Measurements from ENCODE around the gene ZNF185. TPM values are rescaled to one million over a fixed set of nuclear protein-coding genes. Genes with fewer than 3 reads are reported as not detected.

The ZNF185 gene
- polyA plus RNA-seq, 1 donor from 2014 or later = 2.8 TPM

- Histone ChIP-seq H3K9me2 (ENCODE audit: insufficient read depth, low read length) (no peaks in the 10 kb centered on the region), H3K27ac (ENCODE audit: low read length) (no peak overlapping the region), H3K36me3 (ENCODE audit: insufficient read depth, low read length) (no peaks in the 10 kb centered on the region), H4K20me1 (ENCODE audit: insufficient read depth) (no peaks in the 10 kb centered on the region), H3F3A (ENCODE audit: insufficient read depth, low read length, poor library complexity, severe bottlenecking) (no peaks in the 10 kb centered on the region), H2AFZ (ENCODE audit: low read depth, low read length) (no peak overlapping the region), H3K9me3 (ENCODE audit: low read length) (no peaks in the 10 kb centered on the region), H3K4me3 (ENCODE audit: low read length) (no peak overlapping the region), H3K79me2 (replicated peaks; ENCODE audit: insufficient read depth, low read length) (no peaks in the 10 kb centered on the region), H3K4me2 (ENCODE audit: low read length) (no peak overlapping the region), H3K27me3 (ENCODE audit: insufficient read depth, low read depth, low read length) (no peaks in the 10 kb centered on the region), H3K9ac (ENCODE audit: low read length) (no peak overlapping the region)
- TF ChIP-seq MXI1 (conservative IDR thresholded peaks at IDR 0.05; ENCODE audit: poor library complexity, severe bottlenecking) = no peak
- TF ChIP-seq EP300 (conservative IDR thresholded peaks at IDR 0.05; ENCODE audit: poor library complexity, severe bottlenecking) = no peak
- TF ChIP-seq REST (IDR thresholded peaks at IDR 0.05; ENCODE audit: borderline replicate concordance) = no peak
- no peak for TF ChIP-seq RAD21 (conservative IDR thresholded peaks at IDR 0.05)
- TF ChIP-seq EZH2 (IDR thresholded peaks at IDR 0.05; ENCODE audit: borderline replicate concordance, insufficient read depth, low read length, poor library complexity, severe bottlenecking) = no peak
- no peak for TF ChIP-seq SMC3 (conservative IDR thresholded peaks at IDR 0.05; ENCODE audit: poor library complexity)
- no peak for TF ChIP-seq TAF1 (IDR thresholded peaks at IDR 0.05; ENCODE audit: low read depth)
- TF ChIP-seq CTCF (IDR thresholded peaks at IDR 0.05; ENCODE audit: poor library complexity, severe bottlenecking) = no peak
- no peak for TF ChIP-seq POLR2AphosphoS5 (IDR thresholded peaks at IDR 0.05)
Measured at GRCh38 chrX:152896450-152896849, 1.4 kb upstream of the ZNF185 start.

GRCh38 chrX:152898442-152898841, 575 bp downstream of the ZNF185 start:
- no peaks in the 10 kb centered on the region for H3K27me3 ChIP-seq (ENCODE audit: insufficient read depth, low read depth, low read length)

More at GRCh38 chrX:152898442-152898841, 575 bp downstream of the ZNF185 start:
- no peaks in the 10 kb centered on the region for H3K79me2 ChIP-seq (replicated peaks; ENCODE audit: insufficient read depth, low read length)
- no peak overlapping the region for H3K9ac ChIP-seq (ENCODE audit: low read length)
- TF ChIP-seq EZH2 (IDR thresholded peaks at IDR 0.05; ENCODE audit: borderline replicate concordance, insufficient read depth, low read length, poor library complexity, severe bottlenecking) (no peak), TAF1 (IDR thresholded peaks at IDR 0.05; ENCODE audit: low read depth) (no peak), POLR2AphosphoS5 (IDR thresholded peaks at IDR 0.05) (no peak), EP300 (conservative IDR thresholded peaks at IDR 0.05; ENCODE audit: poor library complexity, severe bottlenecking) (no peak), SMC3 (conservative IDR thresholded peaks at IDR 0.05; ENCODE audit: poor library complexity) (no peak), REST (IDR thresholded peaks at IDR 0.05; ENCODE audit: borderline replicate concordance) (no peak), MXI1 (conservative IDR thresholded peaks at IDR 0.05; ENCODE audit: poor library complexity, severe bottlenecking) (no peak), CTCF (IDR thresholded peaks at IDR 0.05; ENCODE audit: poor library complexity, severe bottlenecking) (no peak), RAD21 (conservative IDR thresholded peaks at IDR 0.05) (no peak)
- no peak overlapping the region for H2AFZ ChIP-seq (ENCODE audit: low read depth, low read length)
- H3F3A ChIP-seq (ENCODE audit: insufficient read depth, low read length, poor library complexity, severe bottlenecking) = no peaks in the 10 kb centered on the region
- H3K9me3 ChIP-seq (ENCODE audit: low read length) = no peaks in the 10 kb centered on the region
- no peak overlapping the region for H3K27ac ChIP-seq (ENCODE audit: low read length)
- no peaks in the 10 kb centered on the region for H3K36me3 ChIP-seq (ENCODE audit: insufficient read depth, low read length)
- no peak overlapping the region for H3K4me3 ChIP-seq (ENCODE audit: low read length)
- H4K20me1 ChIP-seq (ENCODE audit: insufficient read depth) = no peaks in the 10 kb centered on the region
- H3K9me2 ChIP-seq (ENCODE audit: insufficient read depth, low read length) = no peaks in the 10 kb centered on the region
- H3K4me2 ChIP-seq (ENCODE audit: low read length) = no peak overlapping the region
